ENCODE measurements around the gene NEK11. TPM values are rescaled to one million over a fixed set of nuclear protein-coding genes. Genes with fewer than 3 reads are reported as not detected.

NEK11 gene
- total RNA-seq, 1 experiment from 2014 or later, result 2.5 TPM

GRCh38 chr3:131125684-131126083, 99.0 kb downstream of the NEK11 start:
- Histone ChIP-seq H3K9me2 (replicated peaks; ENCODE audit: insufficient read depth, low read length) (no peaks in the 10 kb centered on the region), H3K9ac (ENCODE audit: low read length) (no peak overlapping the region), H3K4me2 (ENCODE audit: low read depth, low read length, poor library complexity, severe bottlenecking) (no peak overlapping the region), H3K79me2 (ENCODE audit: low read length) (no peaks in the 10 kb centered on the region), H3K27me3 (ENCODE audit: low read length) (0 out of 2 replicates have a peak, but pooled peaks cover 2% of the 10 kb centered on the region), H2AFZ (ENCODE audit: low read length) (no peak overlapping the region), H3K36me3 (ENCODE audit: insufficient read depth, low read length) (no peaks in the 10 kb centered on the region), H3K9me3 (ENCODE audit: low read length) (no peaks in the 10 kb centered on the region), H4K20me1 (ENCODE audit: insufficient read depth, low read depth, low read length) (no peaks in the 10 kb centered on the region), H3K27ac (ENCODE audit: low read length) (no peak overlapping the region), H3K4me1 (ENCODE audit: low read length) (0 out of 2 replicates have a peak, but pooled peaks cover 4% of the 10 kb centered on the region), H3K4me3 (ENCODE audit: low read length) (no peak overlapping the region)
- no peak for DNase-seq

- no peaks in the 10 kb centered on the region for H3K36me3 ChIP-seq (ENCODE audit: insufficient read depth, low read length)
- H3K79me2 ChIP-seq (ENCODE audit: low read length), result no peaks in the 10 kb centered on the region
- no peaks in the 10 kb centered on the region for H4K20me1 ChIP-seq (ENCODE audit: insufficient read depth, low read depth, low read length)
- H2AFZ ChIP-seq (ENCODE audit: low read length), result no peak overlapping the region
- no peak overlapping the region for H3K27ac ChIP-seq (ENCODE audit: low read length)
- no peaks in the 10 kb centered on the region for H3K9me2 ChIP-seq (replicated peaks; ENCODE audit: insufficient read depth, low read length)
- H3K9me3 ChIP-seq (ENCODE audit: low read length), result no peaks in the 10 kb centered on the region; the same call in 1 of the 2 replicates
- no peak overlapping the region for H3K4me3 ChIP-seq (ENCODE audit: low read length)
- no peak overlapping the region for H3K4me2 ChIP-seq (ENCODE audit: low read depth, low read length, poor library complexity, severe bottlenecking)
- no peaks in the 10 kb centered on the region for H3K27me3 ChIP-seq (ENCODE audit: low read length)
- no peak overlapping the region for H3K9ac ChIP-seq (ENCODE audit: low read length)
- H3K4me1 ChIP-seq (ENCODE audit: low read length), result peaks cover 12% of the 10 kb centered on the region
- DNase-seq, result no peak
Measured at GRCh38 chr3:131140891-131141290, 114.2 kb downstream of the NEK11 start.

- no peak for DNase-seq
- H3K9ac ChIP-seq (ENCODE audit: low read length), result no peak overlapping the region
- no peak overlapping the region for H3K4me3 ChIP-seq (ENCODE audit: low read length)
Measured at GRCh38 chr3:131141770-131142169, 115.1 kb downstream of the NEK11 start.

DNA sequence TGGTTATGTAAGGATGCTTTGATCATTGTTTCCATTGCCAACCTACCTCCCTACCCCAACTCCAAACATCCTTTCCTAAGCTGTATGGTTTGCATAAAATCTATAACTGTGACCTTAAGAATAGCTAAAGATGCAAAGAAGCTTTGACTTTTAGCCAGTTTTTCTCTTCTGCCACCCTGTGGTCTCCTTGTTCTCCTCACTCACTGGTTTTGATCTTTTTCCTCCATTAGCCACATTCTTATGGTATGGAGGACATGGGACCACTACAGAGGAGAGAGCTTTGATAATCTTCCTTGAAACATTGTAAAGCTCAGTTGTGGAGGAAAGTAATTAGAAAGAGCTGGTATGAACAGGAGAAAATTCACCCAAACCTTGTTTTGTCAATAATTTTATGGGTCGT, 115.9 kb downstream of the NEK11 start:
- no peak overlapping the region for H3K4me2 ChIP-seq (ENCODE audit: low read depth, low read length, poor library complexity, severe bottlenecking)
- no peaks in the 10 kb centered on the region for H3K27me3 ChIP-seq (ENCODE audit: low read length)
- H3K4me3 ChIP-seq (ENCODE audit: low read length), result no peak overlapping the region
- no peaks in the 10 kb centered on the region for H4K20me1 ChIP-seq (ENCODE audit: insufficient read depth, low read depth, low read length)
- H3K36me3 ChIP-seq (ENCODE audit: insufficient read depth, low read length), result no peaks in the 10 kb centered on the region
- H3K9ac ChIP-seq (ENCODE audit: low read length), result no peak overlapping the region
- DNase-seq, result peak; percentile 53
- no peak overlapping the region for H2AFZ ChIP-seq (ENCODE audit: low read length)
- no peak overlapping the region for H3K27ac ChIP-seq (ENCODE audit: low read length)
- no peaks in the 10 kb centered on the region; the same call in 1 of the 2 replicates for H3K9me3 ChIP-seq (ENCODE audit: low read length)
- H3K79me2 ChIP-seq (ENCODE audit: low read length), result no peaks in the 10 kb centered on the region
- peaks cover 12% of the 10 kb centered on the region for H3K4me1 ChIP-seq (ENCODE audit: low read length)
- no peaks in the 10 kb centered on the region for H3K9me2 ChIP-seq (replicated peaks; ENCODE audit: insufficient read depth, low read length)

More at GRCh38 chr3:131141770-131142169, 115.1 kb downstream of the NEK11 start:
- Histone ChIP-seq H3K9me2 (replicated peaks; ENCODE audit: insufficient read depth, low read length) (no peaks in the 10 kb centered on the region), H3K27me3 (ENCODE audit: low read length) (no peaks in the 10 kb centered on the region), H3K79me2 (ENCODE audit: low read length) (no peaks in the 10 kb centered on the region), H3K4me1 (ENCODE audit: low read length) (peaks cover 12% of the 10 kb centered on the region), H2AFZ (ENCODE audit: low read length) (no peak overlapping the region), H3K9me3 (ENCODE audit: low read length) (no peaks in the 10 kb centered on the region; the same call in 1 of the 2 replicates), H4K20me1 (ENCODE audit: insufficient read depth, low read depth, low read length) (no peaks in the 10 kb centered on the region), H3K36me3 (ENCODE audit: insufficient read depth, low read length) (no peaks in the 10 kb centered on the region), H3K27ac (ENCODE audit: low read length) (no peak overlapping the region), H3K4me2 (ENCODE audit: low read depth, low read length, poor library complexity, severe bottlenecking) (no peak overlapping the region)

DNA sequence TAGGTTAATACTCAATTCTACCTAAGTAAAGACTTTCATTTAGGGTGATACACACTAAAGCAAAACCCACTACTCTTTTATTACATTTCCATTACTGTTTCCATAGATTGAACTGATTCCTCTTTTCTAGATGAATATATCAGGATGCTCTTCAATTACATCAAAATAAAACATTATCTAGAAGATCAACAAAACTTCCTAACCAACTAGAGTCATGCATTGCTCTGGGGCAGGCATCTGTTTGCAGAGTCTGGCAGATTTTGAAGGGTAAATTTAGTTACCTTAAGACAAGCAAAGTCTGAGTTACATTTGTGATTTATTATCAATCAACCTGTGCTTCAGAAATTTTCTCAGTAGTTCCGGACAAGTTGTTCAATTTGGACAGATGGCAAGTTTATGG, 117.1 kb downstream of the NEK11 start:
- Histone ChIP-seq H3K4me1 (ENCODE audit: low read length) (peaks cover 12% of the 10 kb centered on the region), H3K4me2 (ENCODE audit: low read depth, low read length, poor library complexity, severe bottlenecking) (no peak overlapping the region), H3K27me3 (ENCODE audit: low read length) (no peaks in the 10 kb centered on the region), H2AFZ (ENCODE audit: low read length) (no peak overlapping the region), H3K79me2 (ENCODE audit: low read length) (no peaks in the 10 kb centered on the region), H3K36me3 (ENCODE audit: insufficient read depth, low read length) (no peaks in the 10 kb centered on the region), H3K4me3 (ENCODE audit: low read length) (no peak overlapping the region), H4K20me1 (ENCODE audit: insufficient read depth, low read depth, low read length) (no peaks in the 10 kb centered on the region), H3K9ac (ENCODE audit: low read length) (no peak overlapping the region), H3K9me2 (replicated peaks; ENCODE audit: insufficient read depth, low read length) (no peaks in the 10 kb centered on the region), H3K27ac (ENCODE audit: low read length) (no peak overlapping the region), H3K9me3 (ENCODE audit: low read length) (no peaks in the 10 kb centered on the region; the same call in 1 of the 2 replicates)
- no peak for DNase-seq

DNA sequence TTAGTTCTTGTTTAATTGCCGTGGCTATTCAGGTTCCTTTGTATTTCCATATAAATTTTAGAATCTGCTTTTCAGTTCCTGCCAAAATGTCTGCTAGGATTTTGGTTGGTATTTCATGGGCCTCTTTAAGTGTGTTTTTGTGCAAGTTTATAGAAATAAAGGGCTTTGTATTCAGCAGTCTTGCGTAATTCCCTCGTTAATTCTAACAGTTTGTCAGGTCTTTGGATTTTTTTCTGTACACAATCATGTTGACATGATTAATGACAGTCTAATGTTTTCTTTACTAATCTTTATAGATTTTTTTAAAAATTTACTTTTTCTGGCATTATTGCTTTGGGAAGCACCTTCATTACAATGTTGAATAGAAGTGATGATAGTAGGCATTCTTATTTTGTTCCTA, 120.9 kb downstream of the NEK11 start:
- Histone ChIP-seq H3K36me3 (ENCODE audit: insufficient read depth, low read length) (no peaks in the 10 kb centered on the region), H3K27me3 (ENCODE audit: low read length) (no peaks in the 10 kb centered on the region), H2AFZ (ENCODE audit: low read length) (no peak overlapping the region), H3K4me3 (ENCODE audit: low read length) (no peak overlapping the region), H3K79me2 (ENCODE audit: low read length) (no peaks in the 10 kb centered on the region), H3K9me2 (replicated peaks; ENCODE audit: insufficient read depth, low read length) (no peaks in the 10 kb centered on the region), H3K4me1 (ENCODE audit: low read length) (peaks cover 17% of the 10 kb centered on the region), H3K9ac (ENCODE audit: low read length) (no peak overlapping the region), H3K27ac (ENCODE audit: low read length) (no peak overlapping the region), H3K4me2 (ENCODE audit: low read depth, low read length, poor library complexity, severe bottlenecking) (no peak overlapping the region), H4K20me1 (ENCODE audit: insufficient read depth, low read depth, low read length) (no peaks in the 10 kb centered on the region), H3K9me3 (ENCODE audit: low read length) (no peaks in the 10 kb centered on the region)
- DNase-seq, result no peak

GRCh38 chr3:131158434-131158833, 131.8 kb downstream of the NEK11 start:
- peak overlapping the region; percentile 7; the same call in 1 of the 2 replicates for H3K9ac ChIP-seq (ENCODE audit: low read length)
- H3K9me3 ChIP-seq (ENCODE audit: low read length), result no peaks in the 10 kb centered on the region

DNA sequence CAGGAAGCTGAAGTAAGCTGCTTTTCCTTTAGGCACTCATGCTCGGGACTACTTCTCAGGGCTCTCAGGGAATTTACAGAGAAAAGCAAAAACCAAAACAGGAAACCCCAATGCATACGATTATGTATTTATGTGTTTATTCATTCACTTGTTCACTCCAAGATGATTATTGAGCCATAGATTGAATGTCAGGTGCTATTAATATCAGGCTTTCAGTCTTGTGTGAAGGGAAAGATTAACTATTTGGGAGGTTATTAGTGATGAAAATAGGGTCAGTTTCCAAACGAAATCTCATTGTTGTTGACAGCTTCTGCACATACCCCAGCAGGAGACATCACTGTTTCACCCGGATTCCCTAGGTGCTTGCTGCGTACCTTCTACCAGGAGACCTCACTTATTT, 135.8 kb downstream of the NEK11 start:
- DNase-seq, result no peak
- no peaks in the 10 kb centered on the region for H3K27me3 ChIP-seq (ENCODE audit: low read length)

More at GRCh38 chr3:131158434-131158833, 131.8 kb downstream of the NEK11 start:
- Histone ChIP-seq H4K20me1 (ENCODE audit: insufficient read depth, low read depth, low read length) (no peaks in the 10 kb centered on the region), H3K4me3 (ENCODE audit: low read length) (peak overlapping the region; percentile 36; the same call in 1 of the 2 replicates), H3K4me2 (ENCODE audit: low read depth, low read length, poor library complexity, severe bottlenecking) (peak overlapping the region; percentile 70), H3K27ac (ENCODE audit: low read length) (no peak overlapping the region), H3K36me3 (ENCODE audit: insufficient read depth, low read length) (no peaks in the 10 kb centered on the region), H2AFZ (ENCODE audit: low read length) (no peak overlapping the region), H3K27me3 (ENCODE audit: low read length) (no peaks in the 10 kb centered on the region), H3K79me2 (ENCODE audit: low read length) (no peaks in the 10 kb centered on the region), H3K4me1 (ENCODE audit: low read length) (peaks cover 37% of the 10 kb centered on the region), H3K9me2 (replicated peaks; ENCODE audit: insufficient read depth, low read length) (no peaks in the 10 kb centered on the region)
- no peak for DNase-seq

More for the DNA sequence above, 135.8 kb downstream of the NEK11 start:
- Histone ChIP-seq H3K4me1 (ENCODE audit: low read length) (peaks cover 17% of the 10 kb centered on the region), H2AFZ (ENCODE audit: low read length) (no peak overlapping the region), H3K4me3 (ENCODE audit: low read length) (no peak overlapping the region), H4K20me1 (ENCODE audit: insufficient read depth, low read depth, low read length) (no peaks in the 10 kb centered on the region), H3K9ac (ENCODE audit: low read length) (no peak overlapping the region), H3K9me3 (ENCODE audit: low read length) (no peaks in the 10 kb centered on the region), H3K36me3 (ENCODE audit: insufficient read depth, low read length) (no peaks in the 10 kb centered on the region), H3K4me2 (ENCODE audit: low read depth, low read length, poor library complexity, severe bottlenecking) (no peak overlapping the region), H3K79me2 (ENCODE audit: low read length) (no peaks in the 10 kb centered on the region), H3K9me2 (replicated peaks; ENCODE audit: insufficient read depth, low read length) (no peaks in the 10 kb centered on the region), H3K27ac (ENCODE audit: low read length) (no peak overlapping the region)
